Smooth muscle cell (in vitro differentiated cells): ENCODE data around the gene ADAD2. TPM values are rescaled to one million over a fixed set of nuclear protein-coding genes. Genes with fewer than 3 reads are reported as not detected.

Source experiments
- DNase-seq: peaks from one replicate; lab custom pipeline; 2025; ENCODE audit not compliant: unreplicated experiment; lab: John Stamatoyannopoulos, UW
- H2AFZ ChIP-seq: fragments of 200-600 bp; sonication (generic); 2 replicates; pipeline ENCODE4 v1.6.0; 2016; ENCODE audit warnings: antibody characterized with exemption, low read depth, mild to moderate bottlenecking
- H3F3A ChIP-seq: fragments of 200-600 bp; sonication (generic); 2 replicates; pipeline ENCODE4 v1.6.0; 2017; ENCODE audit warnings: antibody characterized with exemption, low read depth
- H3K27ac ChIP-seq: fragments of 200-600 bp; sonication (generic); 2 replicates; pipeline ENCODE4 v1.5.1; 2016; ENCODE audit warnings: low read depth, mild to moderate bottlenecking
- H3K27me3 ChIP-seq: fragments of 200-600 bp; sonication (generic); 2 replicates; pipeline ENCODE4 v1.6.1; 2016; ENCODE audit warnings: low read depth, mild to moderate bottlenecking
- H3K36me3 ChIP-seq: fragments of 200-600 bp; sonication (generic); 2 replicates; pipeline ENCODE4 v1.5.1; 2016; ENCODE audit warnings: low read depth
- H3K4me1 ChIP-seq: fragments of 200-600 bp; sonication (generic); 2 replicates; pipeline ENCODE4 v1.5.1; 2016; ENCODE audit warnings: low read depth
- H3K4me2 ChIP-seq: fragments of 200-600 bp; sonication (generic); 2 replicates; pipeline ENCODE4 v1.6.0; 2016; ENCODE audit warnings: mild to moderate bottlenecking
- H3K4me3 ChIP-seq: fragments of 200-600 bp; sonication (generic); 2 replicates; pipeline ENCODE4 v1.5.1; 2016; ENCODE audit warnings: mild to moderate bottlenecking
- H3K79me2 ChIP-seq: fragments of 200-600 bp; sonication (generic); 2 replicates; pipeline ENCODE4 v1.6.0; 2016; ENCODE audit warnings: low read depth, mild to moderate bottlenecking
- H3K9ac ChIP-seq: fragments of 200-600 bp; sonication (generic); 2 replicates; pipeline ENCODE4 v1.6.0; 2016; ENCODE audit warnings: low read depth
- H3K9me3 ChIP-seq: fragments of 200-600 bp; sonication (generic); replicated peaks from 2 replicates; pipeline ENCODE4 v1.5.1; 2016; ENCODE audit warnings: low read depth
- H4K20me1 ChIP-seq: fragments of 200-600 bp; sonication (generic); 2 replicates; pipeline ENCODE4 v1.6.0; 2016; ENCODE audit warnings: low read depth
- WGBS: methylation state at CpG from one replicate; pipeline ENCODE4 v1.1.7; 2016; ENCODE audit warnings: low lambda C conversion rate; 5-methylcytosine and 5-hydroxymethylcytosine counted together
- polyA plus RNA-seq: library from polyadenylated mRNA; unstranded; fragments of >200 nt; fragmentation: Nextera tagmentation; extraction: Ambion mirVana; gene quantifications from 2 replicates; pipeline ENCODE4 v1.2.1, GENCODE V29; 2016
- total RNA-seq: library from RNA; depleted of rRNA; stranded (reverse); fragments of >200 nt; gene quantifications from 2 replicates; pipeline ENCODE4 v1.2.3, GENCODE V29; 2014
- TF ChIP-seq, protein P1 (sequence below): fragments of 200-600 bp; sonication (generic); IDR thresholded peaks from 2 replicates; pipeline ENCODE4 v1.5.1; 2017; ENCODE audit warnings: borderline replicate concordance, mild to moderate bottlenecking, antibody characterized with exemption; ENCODE audit not compliant: insufficient read depth, poor library complexity, severe bottlenecking

Gene ADAD2
- total and polyA plus RNA-seq, 2 experiments from 2014 or later = not detected

DNA sequence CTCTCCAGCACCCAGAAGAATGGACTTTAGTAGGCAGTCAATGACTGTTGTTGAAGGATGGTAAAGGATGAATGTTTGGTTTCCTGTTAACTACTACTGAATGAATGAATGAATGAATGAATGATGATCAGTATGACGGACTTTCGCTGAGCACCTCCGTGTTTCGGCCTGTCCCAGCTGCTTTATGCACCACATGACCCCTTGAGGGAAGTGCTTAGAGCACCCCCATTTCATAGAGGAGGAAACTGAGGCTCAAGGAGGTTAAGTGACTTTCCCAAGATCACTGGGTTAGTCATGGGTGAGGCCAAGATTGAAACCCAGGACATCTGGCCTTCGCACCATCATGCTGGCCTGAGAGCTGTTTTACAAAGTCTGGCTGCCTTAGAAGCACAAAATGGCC is 42.0 kb downstream of the ADAD2 start:
- Histone ChIP-seq H3K9me3 (no peaks in the 10 kb centered on the region), H3K4me2 (no peak overlapping the region), H3K4me3 (no peak overlapping the region), H4K20me1 (no peaks in the 10 kb centered on the region), H3K36me3 (no peaks in the 10 kb centered on the region), H3K79me2 (no peaks in the 10 kb centered on the region), H3F3A (peaks cover 12% of the 10 kb centered on the region), H2AFZ (no peak overlapping the region), H3K9ac (no peak overlapping the region), H3K4me1 (peaks cover 2% of the 10 kb centered on the region), H3K27me3 (no peaks in the 10 kb centered on the region), H3K27ac (no peak overlapping the region)
- WGBS = 99% methylated on average over 5 of the region's 5 CpGs
- DNase-seq = no peak
- TF ChIP-seq, protein P1, sequence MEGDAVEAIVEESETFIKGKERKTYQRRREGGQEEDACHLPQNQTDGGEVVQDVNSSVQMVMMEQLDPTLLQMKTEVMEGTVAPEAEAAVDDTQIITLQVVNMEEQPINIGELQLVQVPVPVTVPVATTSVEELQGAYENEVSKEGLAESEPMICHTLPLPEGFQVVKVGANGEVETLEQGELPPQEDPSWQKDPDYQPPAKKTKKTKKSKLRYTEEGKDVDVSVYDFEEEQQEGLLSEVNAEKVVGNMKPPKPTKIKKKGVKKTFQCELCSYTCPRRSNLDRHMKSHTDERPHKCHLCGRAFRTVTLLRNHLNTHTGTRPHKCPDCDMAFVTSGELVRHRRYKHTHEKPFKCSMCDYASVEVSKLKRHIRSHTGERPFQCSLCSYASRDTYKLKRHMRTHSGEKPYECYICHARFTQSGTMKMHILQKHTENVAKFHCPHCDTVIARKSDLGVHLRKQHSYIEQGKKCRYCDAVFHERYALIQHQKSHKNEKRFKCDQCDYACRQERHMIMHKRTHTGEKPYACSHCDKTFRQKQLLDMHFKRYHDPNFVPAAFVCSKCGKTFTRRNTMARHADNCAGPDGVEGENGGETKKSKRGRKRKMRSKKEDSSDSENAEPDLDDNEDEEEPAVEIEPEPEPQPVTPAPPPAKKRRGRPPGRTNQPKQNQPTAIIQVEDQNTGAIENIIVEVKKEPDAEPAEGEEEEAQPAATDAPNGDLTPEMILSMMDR = no peak

DNA sequence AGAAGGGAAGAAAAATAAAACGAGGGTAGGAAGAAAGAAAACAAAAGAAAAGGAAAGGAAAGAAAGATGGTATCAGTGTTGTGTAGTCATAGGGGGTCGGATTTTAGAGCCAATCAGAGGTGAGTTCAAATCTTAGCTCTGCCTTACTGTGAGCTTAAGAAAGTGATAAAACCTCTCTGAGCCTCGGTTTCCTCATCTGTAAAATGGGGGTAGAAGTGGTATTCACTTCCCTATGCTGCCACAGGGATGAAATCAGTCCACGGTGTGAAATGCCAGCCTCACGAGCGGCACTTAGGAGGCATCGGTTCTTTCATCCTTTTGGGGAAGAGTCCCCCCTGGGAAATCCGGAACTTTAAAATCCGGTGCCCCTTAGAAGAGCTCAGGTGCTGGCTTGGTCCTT is 42.8 kb downstream of the ADAD2 start:
- no peak overlapping the region for H3K27ac ChIP-seq
- H3K9ac ChIP-seq = no peak overlapping the region
- H3F3A ChIP-seq = peaks cover 11% of the 10 kb centered on the region

DNA sequence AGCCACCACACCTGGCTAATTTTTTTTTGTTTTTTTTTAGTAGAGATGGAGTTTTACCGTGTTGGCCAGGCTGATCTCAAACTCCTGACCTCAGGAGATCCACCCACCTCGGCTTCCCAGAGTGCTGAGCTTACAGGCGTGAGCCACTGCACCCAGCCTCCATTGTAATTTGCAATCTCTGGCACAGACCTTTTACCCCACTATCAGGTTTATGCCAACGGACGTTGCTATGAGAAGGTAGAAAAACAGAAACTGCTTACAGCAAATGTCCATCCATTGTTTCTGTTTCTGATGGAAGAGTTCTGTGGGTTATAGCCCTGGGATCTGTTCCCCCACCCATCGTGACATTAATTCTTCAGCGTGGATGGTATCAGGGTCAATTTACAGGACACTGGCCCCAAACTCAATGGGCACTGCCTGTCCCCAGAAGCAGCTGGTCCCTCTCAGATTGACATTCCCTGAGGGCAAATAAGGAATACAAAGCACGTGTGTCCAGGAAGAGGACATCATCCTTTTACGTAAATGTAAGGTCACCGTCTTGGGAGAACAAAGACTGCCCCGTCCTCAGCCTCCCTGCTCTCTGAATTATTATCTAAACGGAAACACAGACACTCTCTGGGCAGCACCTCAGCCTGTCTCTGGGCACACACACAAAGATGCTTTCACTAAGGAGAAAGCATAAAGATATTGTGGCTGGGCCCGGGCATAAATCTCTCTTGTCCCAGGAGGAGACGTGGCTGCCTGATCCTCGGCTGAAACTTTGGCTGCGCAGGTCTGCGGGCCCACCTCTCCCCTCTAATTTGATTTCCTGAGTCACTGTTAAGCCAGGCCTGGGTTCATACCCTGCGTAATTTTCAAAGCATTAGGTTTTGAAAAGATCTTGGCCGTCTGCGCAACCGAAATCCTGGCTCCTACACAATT is 43.6 kb downstream of the ADAD2 start:
- H3K4me3 ChIP-seq = no peak overlapping the region
- H3K27me3 ChIP-seq = peaks cover 5% of the 10 kb centered on the region
- H4K20me1 ChIP-seq = no peaks in the 10 kb centered on the region
- TF ChIP-seq, protein P1 = no peak
- H3K4me2 ChIP-seq = no peak overlapping the region
- H2AFZ ChIP-seq = no peak overlapping the region
- no peaks in the 10 kb centered on the region for H3K36me3 ChIP-seq
- H3K9ac ChIP-seq = no peak overlapping the region
- H3K79me2 ChIP-seq = no peaks in the 10 kb centered on the region
- H3F3A ChIP-seq = peaks cover 2% of the 10 kb centered on the region
- H3K9me3 ChIP-seq = no peaks in the 10 kb centered on the region
- DNase-seq = no peak
- no peaks in the 10 kb centered on the region for H3K4me1 ChIP-seq
- WGBS = 84% methylated on average over 21 of the region's 21 CpGs
- H3K27ac ChIP-seq = no peak overlapping the region

More for the DNA sequence above, 42.8 kb downstream of the ADAD2 start:
- Histone ChIP-seq H3K4me1 (no peaks in the 10 kb centered on the region), H3K79me2 (no peaks in the 10 kb centered on the region), H3K9me3 (no peaks in the 10 kb centered on the region), H3K36me3 (no peaks in the 10 kb centered on the region), H3K27me3 (no peaks in the 10 kb centered on the region), H4K20me1 (no peaks in the 10 kb centered on the region), H3K4me3 (no peak overlapping the region), H3K4me2 (no peak overlapping the region), H2AFZ (no peak overlapping the region)
- TF ChIP-seq, protein P1 = no peak
- WGBS = 81% methylated on average over 9 of the region's 9 CpGs
- DNase-seq = no peak
